ENCODE results near the gene PHF3.

Gene PHF3

DNA sequence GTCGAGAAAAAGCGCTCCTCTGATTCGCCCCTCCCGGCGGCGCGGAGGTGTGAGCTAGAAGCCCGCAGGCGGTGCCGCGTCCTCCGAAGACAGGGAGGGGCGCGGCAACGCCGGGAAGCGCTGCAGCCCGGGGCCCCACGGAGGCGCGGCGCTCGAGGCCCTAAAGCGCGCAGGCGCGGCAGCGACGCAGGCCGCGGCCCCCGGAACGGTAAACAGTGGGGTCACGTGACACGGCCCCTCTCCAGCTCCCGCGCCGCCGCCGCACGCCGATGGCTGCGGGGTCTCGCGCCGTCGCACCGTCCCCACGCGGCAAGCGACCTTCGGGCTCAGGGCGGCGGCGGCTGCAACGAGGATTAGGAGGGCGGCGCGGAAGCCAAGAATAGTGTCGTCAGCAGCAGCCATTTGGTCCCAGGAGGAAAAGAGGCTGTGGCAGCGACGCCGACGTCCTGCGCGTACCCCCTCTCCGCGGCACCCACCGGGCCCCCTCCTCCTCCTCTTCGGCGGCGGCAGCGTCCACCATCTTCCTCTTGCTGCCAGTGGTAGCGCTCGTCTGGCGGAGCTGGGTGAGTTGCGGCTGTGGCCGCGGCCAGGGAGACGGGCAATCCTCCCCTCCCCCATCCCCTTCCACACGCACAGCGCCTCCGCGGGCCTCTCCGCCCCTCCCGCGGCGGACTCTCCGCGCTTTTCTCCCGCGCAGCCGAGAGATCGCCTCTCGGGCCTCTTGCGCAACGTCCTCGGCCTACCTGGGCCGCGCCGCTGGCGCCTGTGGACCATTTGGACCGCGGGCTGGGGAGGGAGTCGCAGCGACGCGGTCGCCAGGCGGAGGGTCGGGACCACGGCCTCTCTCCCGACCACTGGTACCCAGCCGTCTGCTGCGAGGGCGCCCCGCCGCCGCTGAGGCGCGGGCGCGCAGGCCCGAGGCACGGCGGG, at the start of gene PHF3:
Gene PHF3 (plus strand): TSS at position 215 of the 930 bp plus-strand sequence. CDS start 10,750 bp downstream, outside the sequence.
- peak; percentile 87 for DNase-seq (ENCODE audit: low read depth)

DNA sequence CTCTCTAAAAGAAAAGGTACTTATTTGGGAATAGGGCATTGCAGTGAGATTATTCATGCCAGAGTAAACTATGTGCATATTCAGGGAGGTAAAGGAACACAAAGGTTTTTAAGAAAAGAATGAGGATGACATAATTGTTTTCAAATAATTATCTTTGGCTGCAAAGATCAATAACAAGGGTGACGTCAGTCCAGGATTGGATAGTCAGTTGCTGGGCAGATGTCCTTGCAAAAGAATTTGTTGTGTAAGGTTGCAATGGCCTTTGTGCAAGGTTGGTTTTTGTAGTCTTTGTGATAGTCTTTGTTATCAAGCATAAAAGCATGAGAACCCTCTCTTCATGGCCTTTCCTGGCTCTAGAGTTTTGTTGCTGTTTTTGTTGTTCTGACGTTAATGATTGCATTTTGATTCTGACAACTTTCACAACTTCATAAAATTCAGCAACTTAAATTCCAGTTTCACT, 45.6 kb upstream of the PHF3 start:
- DNase-seq (ENCODE audit: low read depth) = no peak

DNA sequence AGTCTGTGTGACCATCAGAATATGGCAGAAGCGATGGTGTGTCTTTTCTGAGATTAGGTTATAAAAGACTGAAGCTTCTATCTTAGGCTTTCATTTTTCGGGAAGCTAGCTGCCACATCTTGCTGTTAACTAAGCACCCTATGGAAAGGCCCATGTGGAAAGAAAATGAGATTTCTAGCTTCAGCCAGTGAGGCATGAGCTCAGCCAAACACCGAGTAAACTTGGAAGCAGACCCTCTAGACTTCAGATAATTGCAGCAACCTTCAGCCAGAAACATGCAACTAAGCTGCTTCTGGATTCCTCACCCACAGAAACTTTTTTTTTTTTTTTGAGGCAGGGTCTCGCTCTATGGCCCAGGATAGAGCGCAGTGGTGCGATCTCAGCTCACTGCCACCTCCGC, 42.7 kb upstream of the PHF3 start:
- no peak for DNase-seq (ENCODE audit: low read depth)

DNA sequence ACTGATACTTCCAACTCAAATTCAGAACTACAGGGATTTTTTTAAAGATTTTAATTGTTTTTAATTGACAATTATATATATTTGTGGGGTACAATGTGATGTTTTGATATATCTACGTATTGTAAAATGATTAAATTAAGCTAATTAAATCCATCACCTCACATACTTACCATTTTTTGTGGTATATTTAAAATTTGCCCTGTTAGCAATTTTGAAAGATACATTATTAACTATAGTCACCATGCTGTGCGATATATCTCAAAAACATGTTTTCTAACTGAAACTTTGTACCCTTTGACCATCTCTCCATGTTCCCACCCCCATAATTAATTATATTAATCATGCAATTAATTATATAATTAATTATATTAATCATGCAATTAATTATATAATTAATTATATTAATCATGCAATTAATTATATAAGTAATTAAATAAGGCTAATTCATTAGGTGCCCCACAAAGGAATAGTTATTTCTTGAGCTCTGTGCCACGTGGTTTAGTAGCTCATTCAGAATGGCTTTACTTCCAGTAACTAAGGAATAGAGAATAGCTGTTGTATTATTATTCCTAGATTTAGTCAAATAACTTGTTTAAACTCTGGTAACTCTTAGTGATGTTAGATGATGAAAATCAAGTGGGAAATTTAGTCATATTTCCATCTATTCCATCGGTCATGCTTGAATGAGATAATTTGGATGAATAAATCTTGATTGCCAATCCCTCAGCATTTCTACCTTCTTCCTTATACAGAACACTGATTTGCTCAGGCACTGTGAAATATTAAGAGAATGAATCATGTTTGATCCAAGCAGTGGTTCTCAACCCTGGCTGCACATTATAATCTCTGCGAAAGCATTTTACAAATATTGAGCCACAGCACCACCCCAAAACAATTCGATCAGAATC, 38.2 kb upstream of the PHF3 start:
- no peak for DNase-seq (ENCODE audit: low read depth)

DNA sequence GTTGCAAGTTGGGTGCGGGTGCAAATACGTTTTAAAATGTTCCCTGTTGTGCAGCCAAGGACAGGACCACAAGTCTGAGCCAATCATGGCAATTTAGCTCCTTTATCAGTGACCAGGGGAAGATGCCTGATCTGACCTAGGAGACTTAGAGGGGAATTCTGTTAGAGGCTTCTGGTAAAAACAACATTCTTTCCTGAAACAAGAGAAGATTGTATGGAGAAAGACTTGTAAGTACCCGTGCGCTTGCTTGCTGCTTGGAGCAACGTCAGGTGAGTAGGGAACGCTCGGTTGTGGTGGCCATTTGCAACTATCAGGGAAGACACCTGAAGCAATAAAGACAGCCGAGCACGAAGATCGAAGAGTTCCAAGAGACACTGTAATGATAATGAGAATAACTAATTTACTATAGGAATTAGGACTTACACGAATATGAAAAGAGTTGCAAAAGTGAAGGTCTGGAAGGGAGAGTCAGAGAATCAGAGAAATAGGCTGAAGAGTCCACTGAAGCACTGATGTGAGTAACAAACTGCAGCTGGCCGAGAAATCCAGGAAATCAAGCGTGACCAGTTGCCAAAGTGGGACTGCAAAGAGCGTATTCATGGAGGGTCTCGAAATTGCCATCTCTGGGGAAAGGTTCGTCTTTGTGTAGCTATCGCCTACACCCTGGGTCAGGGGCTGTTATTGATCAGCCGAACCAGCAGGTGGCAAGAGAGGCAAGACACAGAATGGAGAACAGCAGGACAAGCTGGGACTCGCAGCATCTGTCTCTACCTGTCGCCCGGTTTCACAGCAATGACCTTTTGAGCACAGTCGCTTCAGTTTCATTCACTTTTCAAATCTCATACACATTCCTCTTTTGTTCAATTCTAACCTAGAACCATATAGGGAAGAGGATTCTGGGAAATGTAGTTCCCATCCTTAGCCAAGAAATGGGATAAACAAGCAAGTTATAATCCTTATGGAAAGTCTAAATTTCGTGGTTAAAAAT, 37.3 kb upstream of the PHF3 start:
- DNase-seq (ENCODE audit: low read depth) = peak; percentile 10

DNA sequence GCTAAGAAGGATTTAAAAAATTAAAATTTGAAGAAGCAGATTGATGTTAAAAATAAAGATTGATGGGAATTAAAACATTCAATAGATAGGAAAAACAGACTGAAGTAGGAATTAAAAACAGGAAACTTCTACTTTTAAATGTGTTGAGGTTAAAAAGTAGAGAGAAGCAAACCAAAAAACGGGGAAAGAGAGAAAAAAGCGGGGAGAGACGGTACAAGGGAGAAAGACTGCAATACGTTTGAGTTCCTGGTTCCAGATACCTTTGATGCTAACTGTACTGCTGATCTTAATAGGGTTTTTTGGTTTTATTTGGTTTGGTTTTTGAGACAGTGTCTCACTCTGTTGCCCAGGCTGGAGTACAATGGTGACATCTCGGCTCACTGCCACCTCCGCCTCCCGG, 36.4 kb upstream of the PHF3 start:
- no peak for DNase-seq (ENCODE audit: low read depth)

- no peak for DNase-seq (ENCODE audit: low read depth)
Measured at GRCh38 chr6:63600136-63600535, 35.5 kb upstream of the PHF3 start.

GRCh38 chr6:63609231-63609630, 26.4 kb upstream of the PHF3 start:
- DNase-seq (ENCODE audit: low read depth) = no peak

DNA sequence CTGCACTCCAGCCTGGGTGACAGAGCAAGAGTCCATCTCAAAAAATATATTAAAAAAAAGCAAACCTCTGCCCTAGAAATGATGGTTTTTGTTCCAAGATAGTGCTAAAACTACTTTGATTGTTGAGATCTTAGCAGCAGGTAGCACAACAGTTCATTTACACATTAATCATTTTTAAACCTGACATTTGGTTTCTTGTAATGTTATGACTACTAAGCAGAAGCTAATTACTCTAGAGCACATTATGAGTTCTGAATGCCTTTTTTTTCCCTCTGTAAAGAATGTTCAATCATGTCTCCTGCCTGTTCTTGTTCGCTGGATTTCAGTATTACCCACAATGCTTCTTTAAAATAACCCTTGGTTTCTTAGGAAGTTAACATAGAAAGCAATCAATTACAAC, 24.7 kb upstream of the PHF3 start:
- no peak for DNase-seq (ENCODE audit: low read depth)

- no peak for DNase-seq (ENCODE audit: low read depth)
Measured at GRCh38 chr6:63611560-63611959, 24.0 kb upstream of the PHF3 start.

- DNase-seq (ENCODE audit: low read depth) = no peak
Measured at GRCh38 chr6:63615590-63615989, 20.0 kb upstream of the PHF3 start.

DNA sequence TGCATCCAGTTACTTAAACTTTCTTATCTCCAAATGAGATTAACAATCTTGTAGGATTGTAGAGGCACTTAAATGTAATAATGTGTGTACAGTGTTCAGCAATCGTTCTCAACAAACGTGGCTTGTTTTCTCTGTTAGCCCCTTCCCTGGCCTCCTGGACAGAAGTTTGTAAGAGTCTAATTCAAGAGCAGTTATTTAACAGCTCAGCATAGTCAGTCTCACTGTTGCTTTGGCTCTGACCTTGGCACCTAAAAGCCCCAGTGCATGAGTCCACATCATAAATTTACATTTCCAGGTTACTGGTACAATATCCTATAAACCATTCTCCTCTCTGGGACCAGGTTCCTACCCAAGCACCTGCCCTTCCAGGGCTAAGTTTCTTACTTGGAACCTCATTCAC, 11.5 kb upstream of the PHF3 start:
- DNase-seq (ENCODE audit: low read depth) = no peak

DNA sequence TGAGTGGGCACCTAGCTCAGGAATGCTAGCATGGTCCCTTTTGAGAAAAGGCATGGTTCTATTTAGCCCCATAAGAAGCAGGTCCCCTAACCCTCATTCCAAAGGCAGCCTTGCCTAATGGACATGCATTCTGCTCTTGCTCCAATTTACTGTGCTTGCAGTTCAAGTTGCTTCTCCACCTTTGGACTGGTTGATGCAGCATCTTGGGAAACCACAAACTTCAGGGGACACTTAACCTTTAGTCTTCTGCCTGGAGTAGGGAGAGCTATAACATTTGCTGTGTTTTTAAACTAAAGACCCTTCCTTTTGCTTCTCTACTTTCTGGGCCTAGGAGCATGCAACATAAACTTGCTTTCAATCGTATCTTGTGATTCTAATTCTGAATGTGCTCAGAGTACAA, 5.1 kb upstream of the PHF3 start:
- DNase-seq (ENCODE audit: low read depth) = no peak

- DNase-seq (ENCODE audit: low read depth) = no peak
Measured at GRCh38 chr6:63634630-63635029, 972 bp upstream of the PHF3 start.

- DNase-seq (ENCODE audit: low read depth) = no peak
Measured at GRCh38 chr6:63635215-63635587, 401 bp upstream of the PHF3 start.

DNA sequence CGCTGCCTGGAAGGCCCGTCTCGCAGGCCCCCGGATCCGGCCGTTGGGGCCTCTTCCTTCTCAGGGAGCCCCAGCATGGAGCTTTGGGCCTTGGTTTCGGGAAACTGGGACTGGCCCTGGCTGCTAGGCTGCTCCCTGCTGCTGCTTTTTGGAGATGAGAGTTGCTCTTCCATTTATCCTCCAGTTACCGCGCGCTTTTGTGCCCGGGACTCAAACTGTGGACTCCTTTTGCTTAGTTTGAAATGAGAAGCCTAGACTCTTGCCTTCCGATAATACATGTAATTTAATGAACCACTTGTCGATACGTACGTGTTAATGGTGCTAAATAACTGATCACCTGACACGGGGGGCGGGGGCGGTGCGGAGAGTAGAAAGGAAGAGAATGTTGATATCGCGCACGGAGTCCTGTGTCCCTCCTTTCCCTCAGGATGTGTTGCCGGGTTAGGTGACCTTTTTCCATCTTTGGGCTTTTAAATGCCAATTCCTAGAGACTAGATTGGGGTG, 968 bp downstream of the PHF3 start:
- peak; percentile 27 for DNase-seq (ENCODE audit: low read depth)

GRCh38 chr6:63637865-63638445, 2.4 kb downstream of the PHF3 start:
- DNase-seq (ENCODE audit: low read depth) = no peak

- DNase-seq (ENCODE audit: low read depth) = no peak
Measured at GRCh38 chr6:63640062-63640461, 4.5 kb downstream of the PHF3 start.

DNA sequence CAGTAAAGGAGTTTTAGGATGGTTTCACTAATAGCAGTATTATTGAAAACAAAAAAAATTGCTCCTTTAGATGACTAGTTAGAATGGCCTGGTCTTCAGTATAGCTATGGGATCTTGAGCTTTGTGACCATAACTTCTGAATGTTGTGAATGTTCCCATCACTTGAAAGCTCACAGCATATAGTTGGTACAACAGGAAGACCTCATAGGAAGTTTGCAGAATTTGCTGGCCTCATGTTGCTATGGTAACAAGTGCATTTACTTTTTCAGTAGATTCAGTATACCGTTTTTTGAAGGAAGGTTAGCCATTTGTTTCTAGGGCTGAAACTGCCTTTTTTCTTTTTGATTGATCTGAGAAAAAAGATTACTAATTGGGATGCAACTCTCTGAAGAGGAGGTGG, 8.3 kb downstream of the PHF3 start:
- no peak for DNase-seq (ENCODE audit: low read depth)

- no peak for DNase-seq (ENCODE audit: low read depth)
Measured at GRCh38 chr6:63644668-63645326, 9.2 kb downstream of the PHF3 start.

- no peak for DNase-seq (ENCODE audit: low read depth)
Measured at GRCh38 chr6:63649269-63649668, 13.7 kb downstream of the PHF3 start.
